Peyer's patch (tissue), 4 donors: ENCODE results near the gene ZBP1. TPM values are rescaled to one million over a fixed set of nuclear protein-coding genes. Genes with fewer than 3 reads are reported as not detected.

Source experiments
- DNase-seq, 3 donors: peaks; one replicate each; pipeline ENCODE4 v3.0.0-alpha.2; 2017 to 2019
- H3K27ac ChIP-seq, 4 donors: fragments of 200-600 bp; sonication (generic); one replicate each; pipeline ENCODE4 v1.5.1; 2016 to 2019
- H3K27me3 ChIP-seq, 2 donors: fragments of 200-600 bp; sonication (generic); one replicate each; pipeline ENCODE4 v1.5.1; 2019
- H3K36me3 ChIP-seq, 3 donors: fragments of 200-600 bp; sonication (generic); one replicate each; pipeline ENCODE4 v1.5.1; 2016 to 2019
- H3K4me1 ChIP-seq, 4 donors: fragments of 200-600 bp; sonication (generic); one replicate each; pipeline ENCODE4 v1.5.1; 2016 to 2019
- H3K4me3 ChIP-seq, 4 donors: fragments of 200-600 bp; sonication (generic); 1 replicate in 3 of 4; 2 replicates in 1 of 4; pipeline ENCODE4 v1.5.1; 2016 to 2019; ENCODE audit warnings: mild to moderate bottlenecking in 1 of 4
- H3K9me3 ChIP-seq, 4 donors: fragments of 200-600 bp; sonication (generic); one replicate each; pipeline ENCODE4 v1.5.1; 2016 to 2019; ENCODE audit warnings: mild to moderate bottlenecking in 1 of 4
- CTCF ChIP-seq, 6 experiments: fragments of 450-650 bp in 4 of 6; fragments of 200-600 bp in 2 of 6; sonication (generic) in 1 of 6; IDR thresholded peaks; one replicate each; pipeline ENCODE4 v1.5.1; 2017 to 2019; ENCODE audit warnings: antibody characterized with exemption in 6 of 6, mild to moderate bottlenecking in 3 of 6, moderate library complexity in 1 of 6
- POLR2A ChIP-seq, 2 donors: fragments of 450-650 bp; IDR thresholded peaks; one replicate each; pipeline ENCODE4 v1.5.1; 2017; ENCODE audit warnings: antibody characterized with exemption in 2 of 2, mild to moderate bottlenecking in 2 of 2, moderate library complexity in 2 of 2
- total RNA-seq, 4 donors: library from RNA; depleted of rRNA; stranded (reverse); fragments of >200 nt; gene quantifications; one replicate each; pipeline ENCODE4 v1.1.0, GENCODE V29; 2016

ZBP1 gene
- total RNA-seq, 4 donors from 2014 or later, result 2.3 to 14.0 (median 9.8) TPM; not detected in 1

DNA sequence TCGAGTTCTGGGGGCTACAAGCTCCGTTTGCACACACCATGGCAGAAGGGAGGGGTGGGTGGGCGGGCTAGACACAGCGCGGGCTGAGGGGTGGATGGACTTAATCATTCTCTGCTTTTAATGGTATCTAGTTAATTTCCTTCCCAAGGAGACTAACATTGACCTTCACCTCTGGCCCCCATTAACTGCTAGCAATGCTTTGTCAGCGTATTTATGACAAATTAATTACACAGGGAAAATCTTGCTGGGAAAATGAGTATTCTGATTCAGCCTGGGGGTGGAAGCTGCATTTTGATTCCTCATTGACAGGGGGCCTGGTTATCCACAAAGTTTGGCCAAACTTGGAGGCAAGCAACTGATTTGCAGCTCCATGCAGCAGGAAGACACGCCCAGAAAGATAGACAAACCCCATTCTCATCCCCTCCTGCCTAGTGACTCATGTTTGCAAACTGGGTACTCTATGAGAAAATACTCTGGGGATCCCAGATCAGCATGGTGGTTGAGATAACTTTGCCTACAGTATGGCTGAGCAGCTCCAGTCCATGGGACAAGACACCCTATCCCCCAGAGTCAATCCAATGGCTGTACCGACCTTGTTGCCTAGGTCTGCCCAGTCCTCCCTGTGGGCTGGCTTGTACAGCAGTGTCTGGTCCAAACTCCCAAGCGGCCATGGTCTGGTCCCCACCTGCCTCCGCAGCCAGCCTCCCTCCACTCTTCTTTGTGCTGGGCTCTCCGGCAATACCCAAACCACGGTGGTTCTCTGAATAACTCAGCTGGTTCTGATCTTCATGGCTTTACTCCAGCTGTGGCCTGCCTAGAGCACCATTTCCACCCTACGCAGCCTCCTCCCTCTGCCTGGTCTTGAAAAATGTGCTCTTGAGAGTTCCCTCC lies 19.7 kb downstream of the ZBP1 start:
- no peak for DNase-seq
- Histone ChIP-seq H3K36me3 (no peaks in the 10 kb centered on the region), H3K9me3 (no peaks in the 10 kb centered on the region), H3K4me1 (peaks cover 0 to 25% (median 4%) of the 10 kb centered on the region in 4 donors), H3K27me3 (no peaks in the 10 kb centered on the region), H3K4me3 (no peak overlapping the region), H3K27ac (no peak overlapping the region)
- no peak for TF ChIP-seq CTCF (IDR thresholded peaks at IDR 0.05)
- no peak for TF ChIP-seq POLR2A (IDR thresholded peaks at IDR 0.05)

DNA sequence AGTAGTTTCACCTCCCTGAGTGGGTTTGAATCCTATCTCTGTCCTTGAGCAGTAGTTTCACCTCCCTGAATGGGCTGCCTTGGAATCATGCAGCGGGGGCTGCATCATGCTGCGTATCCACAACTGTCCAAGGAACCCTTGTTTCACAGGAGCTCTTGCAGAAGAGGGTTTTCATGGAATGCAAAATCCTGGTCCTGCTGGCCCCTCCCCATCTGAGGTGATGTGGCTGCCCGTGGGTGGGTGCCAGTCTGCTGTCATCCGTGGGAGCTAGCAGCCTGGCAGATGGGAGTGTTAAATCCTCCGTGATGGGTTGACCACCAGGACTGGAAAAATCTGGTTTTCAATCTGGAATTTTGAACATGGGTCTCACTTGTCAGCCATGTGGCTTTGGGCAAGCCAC lies 21.7 kb downstream of the ZBP1 start:
- no peak for DNase-seq
- H3K4me3 ChIP-seq, result no peak overlapping the region
- peaks cover 0 to 20% (median 4%) of the 10 kb centered on the region in 4 donors for H3K4me1 ChIP-seq
- no peaks in the 10 kb centered on the region for H3K27me3 ChIP-seq
- H3K36me3 ChIP-seq, result no peaks in the 10 kb centered on the region
- H3K27ac ChIP-seq, result no peak overlapping the region
- no peak for TF ChIP-seq POLR2A (IDR thresholded peaks at IDR 0.05)
- TF ChIP-seq CTCF (IDR thresholded peaks at IDR 0.05), result no peak
- no peaks in the 10 kb centered on the region for H3K9me3 ChIP-seq

- H3K4me1 ChIP-seq, result peaks cover 0 to 24% (median 4%) of the 10 kb centered on the region in 4 donors
- H3K27me3 ChIP-seq, result no peaks in the 10 kb centered on the region
- DNase-seq, result no peak
- H3K9me3 ChIP-seq, result no peaks in the 10 kb centered on the region
- H3K36me3 ChIP-seq, result no peaks in the 10 kb centered on the region
- no peak for TF ChIP-seq POLR2A (IDR thresholded peaks at IDR 0.05)
- TF ChIP-seq CTCF (IDR thresholded peaks at IDR 0.05), result no peak
- H3K27ac ChIP-seq, result no peak overlapping the region
- no peak overlapping the region for H3K4me3 ChIP-seq
These were observed 22.2 kb downstream of the ZBP1 start for GRCh38 chr20:57598060-57598459.

- Histone ChIP-seq H3K27ac (no peak overlapping the region), H3K36me3 (no peaks in the 10 kb centered on the region), H3K27me3 (no peaks in the 10 kb centered on the region), H3K4me1 (peaks cover 0 to 26% (median 4%) of the 10 kb centered on the region in 4 donors), H3K4me3 (peak overlapping the region in 3 of 4 donors; percentile 22 to 46 (median 31)), H3K9me3 (no peaks in the 10 kb centered on the region)
- peak; percentile 75 to 89 (median 85) for DNase-seq
- peak; percentile 79 to 97 (median 93) for TF ChIP-seq CTCF (IDR thresholded peaks at IDR 0.05)
- TF ChIP-seq POLR2A (IDR thresholded peaks at IDR 0.05), result no peak
These were observed 23.0 kb downstream of the ZBP1 start for GRCh38 chr20:57596998-57597939.

GRCh38 chr20:57596358-57596757 lies 23.9 kb downstream of the ZBP1 start:
- DNase-seq, result no peak
- Histone ChIP-seq H3K9me3 (no peaks in the 10 kb centered on the region), H3K4me3 (no peak overlapping the region), H3K4me1 (peaks cover 0 to 26% (median 4%) of the 10 kb centered on the region in 4 donors), H3K36me3 (no peaks in the 10 kb centered on the region), H3K27ac (no peak overlapping the region), H3K27me3 (no peaks in the 10 kb centered on the region)
- TF ChIP-seq POLR2A (IDR thresholded peaks at IDR 0.05) (no peak), CTCF (IDR thresholded peaks at IDR 0.05) (no peak)
